Urothelium cell line (cell line): ENCODE data around the gene PTPRG.

Source experiments
- DNase-seq: peaks from one replicate; pipeline ENCODE4 v3.0.0; 2011; ENCODE audit warnings: low spot score, mixed read lengths
- FAIRE-seq: peaks from 2 replicates; lab custom pipeline; 2011; peaks lifted over from hg19 to GRCh38; lab: Jason Lieb, UNC

The PTPRG gene

GRCh38 chr3:62277450-62277849 is 716.1 kb downstream of the PTPRG start:
- no peak for FAIRE-seq
- DNase-seq, result no peak

GRCh38 chr3:62277986-62278385 is 716.6 kb downstream of the PTPRG start:
- FAIRE-seq, result no peak
- no peak for DNase-seq

- DNase-seq (no peak), FAIRE-seq (no peak)
These were observed 720.4 kb downstream of the PTPRG start for GRCh38 chr3:62281726-62282125.

GRCh38 chr3:62284442-62284841 is 723.1 kb downstream of the PTPRG start:
- FAIRE-seq, result no peak
- DNase-seq, result no peak

GRCh38 chr3:62287392-62287927 is 726.1 kb downstream of the PTPRG start:
- DNase-seq (no peak), FAIRE-seq (no peak)

GRCh38 chr3:62289922-62290321 is 728.6 kb downstream of the PTPRG start:
- FAIRE-seq (no peak), DNase-seq (no peak)

- no peak for DNase-seq
- FAIRE-seq, result no peak
These were observed 731.8 kb downstream of the PTPRG start for GRCh38 chr3:62293051-62293780.

GRCh38 chr3:62295571-62295970 is 734.2 kb downstream of the PTPRG start:
- FAIRE-seq (no peak), DNase-seq (no peak)

GRCh38 chr3:62300617-62301016 is 739.2 kb downstream of the PTPRG start:
- no peak for DNase-seq
- no peak for FAIRE-seq

GRCh38 chr3:62312201-62312600 is 750.8 kb downstream of the PTPRG start:
- FAIRE-seq, result no peak

GRCh38 chr3:62316525-62316924 is 755.2 kb downstream of the PTPRG start:
- FAIRE-seq (no peak), DNase-seq (no peak)

More at GRCh38 chr3:62312201-62312600, 750.8 kb downstream of the PTPRG start:
- DNase-seq, result no peak

- FAIRE-seq (no peak), DNase-seq (no peak)
These were observed 757.0 kb downstream of the PTPRG start for GRCh38 chr3:62318365-62318751.

GRCh38 chr3:62318752-62319569 is 757.6 kb downstream of the PTPRG start:
- FAIRE-seq, result no peak
- no peak for DNase-seq

GRCh38 chr3:62319570-62320243 is 758.3 kb downstream of the PTPRG start:
- FAIRE-seq (no peak), DNase-seq (no peak)

GRCh38 chr3:62323241-62323640 is 761.9 kb downstream of the PTPRG start:
- FAIRE-seq, result no peak
- no peak for DNase-seq

GRCh38 chr3:62325896-62326295 is 764.5 kb downstream of the PTPRG start:
- FAIRE-seq (no peak), DNase-seq (no peak)

GRCh38 chr3:62329971-62330370 is 768.6 kb downstream of the PTPRG start:
- FAIRE-seq (no peak), DNase-seq (no peak)

- FAIRE-seq (no peak), DNase-seq (no peak)
These were observed 770.6 kb downstream of the PTPRG start for GRCh38 chr3:62332017-62332416.

- FAIRE-seq, result no peak
- no peak for DNase-seq
These were observed 771.5 kb downstream of the PTPRG start for GRCh38 chr3:62332835-62333244.

GRCh38 chr3:62335196-62335595 is 773.8 kb downstream of the PTPRG start:
- no peak for FAIRE-seq
- DNase-seq, result no peak

- DNase-seq, result no peak
- FAIRE-seq, result no peak
These were observed 782.4 kb downstream of the PTPRG start for GRCh38 chr3:62343755-62344154.
